Renal cortex interstitium (tissue), 11 donors: ENCODE results near the gene RNASEL. TPM values are rescaled to one million over a fixed set of nuclear protein-coding genes. Genes with fewer than 3 reads are reported as not detected.
A peak's percentile ranks its signal among the peaks of the same experiment; 100 is the strongest.
"Not testable (repeated sequence)": the region's sequence is repeated elsewhere in the genome, so short reads cannot be mapped to it uniquely, and the experiment has no call there.

ENCODE experiments used
- DNase-seq, 11 donors: peaks; one replicate each; pipeline ENCODE4 v3.0.0-alpha.2; 2013; ENCODE audit warnings: low read depth in 9 of 11, low spot score in 4 of 11; ENCODE audit errors: extremely low read depth in 1 of 11
- polyA plus RNA-seq, 3 donors: library from polyadenylated mRNA; unstranded; fragments of 120-200 nt; gene quantifications; one replicate each; pipeline ENCODE4 v1.2.1, GENCODE V29; 2013; ENCODE audit not compliant: insufficient read length in 3 of 3

RNASEL gene
- polyA plus RNA-seq, 3 donors: 8.0 to 14.2 (median 13.0) TPM

- peak in 1 of 11 donors; percentile 29 for DNase-seq
Observed at GRCh38 chr1:182575540-182576149, 13.4 kb downstream of the RNASEL start.

DNA sequence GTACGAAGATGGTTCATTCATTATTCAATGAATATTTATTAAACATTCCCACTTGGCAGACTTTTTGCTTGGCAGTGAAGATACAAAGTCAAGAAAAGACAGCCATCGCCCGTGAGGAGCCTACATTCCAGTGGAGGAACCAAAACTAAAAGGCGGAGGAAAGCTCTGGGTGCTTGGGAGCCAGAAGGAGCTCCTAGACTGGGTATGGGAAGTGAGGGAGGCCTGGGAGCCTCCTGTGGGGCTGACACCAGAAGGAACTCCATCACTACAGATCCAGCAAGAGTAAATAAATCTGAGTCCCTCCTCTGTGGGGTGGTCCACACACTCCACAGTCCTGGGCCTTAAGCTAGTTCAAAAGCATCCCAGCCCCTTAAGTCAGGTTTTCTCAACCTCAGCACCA lies 14.9 kb downstream of the RNASEL start:
- no peak for DNase-seq

DNA sequence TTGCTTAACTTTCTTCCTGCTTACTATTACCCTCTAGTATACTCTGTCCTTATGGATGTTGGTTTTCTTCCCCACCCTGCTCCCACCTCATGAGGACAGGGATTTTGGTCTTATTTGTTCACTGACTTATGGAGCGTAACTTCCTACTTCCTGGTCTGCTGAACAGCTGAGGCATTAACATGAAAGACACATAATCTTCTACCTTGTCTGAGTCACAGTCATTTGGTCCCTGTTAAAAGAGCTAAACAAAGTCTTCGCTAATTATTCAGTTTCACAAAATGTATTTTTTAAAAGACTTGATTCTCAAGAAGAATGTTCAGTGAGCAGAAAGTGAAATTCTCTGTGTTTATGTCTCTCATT lies 18.5 kb downstream of the RNASEL start:
- no peak for DNase-seq

- DNase-seq: no peak
Observed at GRCh38 chr1:182569939-182570610, 19.0 kb downstream of the RNASEL start.

GRCh38 chr1:182568647-182569284 lies 20.3 kb downstream of the RNASEL start:
- DNase-seq: no peak

DNA sequence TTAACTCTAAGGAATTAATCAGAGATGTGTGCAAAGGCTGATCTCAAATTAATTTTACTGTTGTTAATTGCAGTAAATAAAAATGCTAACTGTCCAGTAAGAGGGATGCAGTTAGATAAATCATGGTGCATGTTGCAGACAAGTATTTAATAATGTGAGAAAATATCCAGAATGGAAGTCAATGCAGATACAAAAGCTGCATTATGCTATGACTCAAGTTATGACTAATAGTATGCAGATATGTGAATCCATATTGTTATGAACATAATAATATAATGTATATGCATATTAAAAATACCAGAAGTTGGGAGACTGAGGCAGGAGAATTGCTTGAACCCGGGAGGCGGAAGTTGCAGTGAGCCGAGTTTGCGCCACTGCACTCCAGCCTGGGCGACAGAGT lies 21.4 kb downstream of the RNASEL start:
- no peak for DNase-seq

DNA sequence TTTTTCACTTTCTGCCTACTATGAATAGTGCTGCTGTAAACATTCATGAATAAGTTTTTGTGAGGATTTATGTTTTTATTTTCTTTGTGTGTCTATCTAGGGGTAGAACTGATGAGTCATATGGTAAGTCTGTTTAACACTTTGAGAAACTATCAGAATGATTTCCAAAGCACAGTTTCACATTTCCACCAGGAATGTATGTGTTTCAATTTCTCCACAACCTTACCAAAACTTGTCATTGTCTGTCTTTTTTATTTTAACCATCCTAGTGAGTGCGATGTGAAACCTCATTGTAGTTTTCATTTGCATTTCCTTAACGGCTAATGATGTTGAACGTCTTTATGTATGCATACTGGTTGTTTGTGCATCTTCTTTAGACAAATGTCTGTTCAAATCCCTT lies 23.5 kb downstream of the RNASEL start:
- DNase-seq: no peak

- no peak for DNase-seq
Observed at GRCh38 chr1:182564406-182565004, 24.6 kb downstream of the RNASEL start.

- no peak for DNase-seq
Observed at GRCh38 chr1:182563095-182563494, 26.0 kb downstream of the RNASEL start.

DNA sequence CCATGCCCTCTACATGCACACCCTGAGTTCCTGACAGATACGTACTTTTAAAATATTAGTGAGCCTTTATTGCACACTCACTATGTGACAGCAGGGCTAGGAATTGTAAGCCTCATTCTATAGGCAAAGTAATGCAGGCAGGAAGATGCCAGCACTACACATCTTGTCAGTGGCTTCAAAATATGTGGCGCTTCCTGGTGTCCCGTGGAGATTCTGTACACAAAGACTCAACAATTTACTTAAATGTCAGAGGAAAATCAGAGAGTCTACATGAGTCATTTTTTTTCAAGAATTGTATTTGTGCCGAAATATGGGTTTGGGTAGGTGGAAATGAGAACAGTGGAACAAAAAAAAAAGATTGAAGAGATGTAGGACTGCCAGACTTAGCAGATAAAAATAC lies 27.6 kb downstream of the RNASEL start:
- DNase-seq: no peak

DNA sequence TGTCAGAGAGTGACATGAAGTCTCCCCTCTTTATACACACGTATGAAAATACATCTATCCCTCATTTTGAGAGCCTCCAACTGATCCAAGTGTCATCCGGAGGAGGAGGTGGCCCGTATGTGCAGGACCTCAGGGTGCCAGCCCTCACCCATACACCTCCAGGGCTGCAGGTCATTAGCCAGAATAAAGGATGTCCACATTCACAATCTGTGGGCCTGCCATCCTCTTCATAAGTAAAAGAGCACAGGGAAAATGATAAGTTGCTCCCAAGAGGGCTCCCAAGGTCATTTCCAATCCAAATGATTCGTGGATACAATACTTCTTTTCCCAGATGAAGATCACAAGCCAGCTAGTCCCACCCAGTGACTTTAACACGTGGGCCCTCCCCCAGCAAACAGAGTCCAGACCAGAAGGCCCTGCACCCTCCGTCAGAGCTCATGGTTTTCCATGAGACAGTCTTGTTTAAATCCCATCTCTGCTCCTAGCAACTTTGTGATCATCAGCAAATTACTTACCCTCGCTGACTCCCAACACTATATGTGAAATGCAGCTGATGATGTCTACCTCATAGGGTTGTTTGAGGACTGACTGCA lies 28.6 kb downstream of the RNASEL start:
- no peak for DNase-seq

- no peak for DNase-seq
Observed at GRCh38 chr1:182556279-182556678, 32.8 kb downstream of the RNASEL start.

DNA sequence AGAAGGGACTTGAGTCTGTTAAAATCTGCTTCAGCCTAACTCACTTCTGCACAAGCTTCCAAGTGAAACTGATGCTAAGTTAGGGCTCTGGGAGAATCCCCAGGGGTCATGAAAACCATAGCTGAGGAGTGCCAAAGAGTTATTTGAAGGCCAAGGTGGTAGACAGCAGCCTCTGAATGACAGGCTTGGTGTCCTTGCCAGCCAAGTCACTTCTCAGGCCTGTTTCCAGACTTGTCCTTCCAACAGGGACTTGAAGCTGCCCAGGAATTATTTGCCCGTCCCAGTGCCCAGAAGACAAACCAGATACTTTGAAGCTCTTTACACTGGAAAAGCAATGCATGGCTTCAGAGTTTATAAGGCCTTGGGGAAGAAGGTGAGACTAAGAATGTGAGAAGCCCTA lies 33.6 kb downstream of the RNASEL start:
- DNase-seq: no peak

DNA sequence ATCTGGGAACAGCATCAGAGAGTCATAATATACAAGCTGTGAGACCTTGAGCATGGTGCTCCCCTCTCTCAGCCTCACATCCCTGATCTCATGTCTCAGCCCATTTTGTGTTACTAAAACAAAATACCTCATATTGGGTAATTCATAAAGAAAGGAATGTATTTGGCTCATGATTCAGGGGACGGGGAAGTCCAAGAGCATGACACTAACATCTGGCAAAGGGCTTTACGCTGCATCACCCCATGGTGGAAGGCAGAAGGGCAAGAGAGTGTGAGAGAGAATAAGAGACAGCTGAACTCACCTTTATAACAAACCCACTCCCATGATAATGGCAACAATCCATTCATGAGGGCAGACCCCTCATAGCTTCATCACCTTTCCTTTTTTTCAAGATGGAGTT lies 36.5 kb downstream of the RNASEL start:
- no peak for DNase-seq

DNA sequence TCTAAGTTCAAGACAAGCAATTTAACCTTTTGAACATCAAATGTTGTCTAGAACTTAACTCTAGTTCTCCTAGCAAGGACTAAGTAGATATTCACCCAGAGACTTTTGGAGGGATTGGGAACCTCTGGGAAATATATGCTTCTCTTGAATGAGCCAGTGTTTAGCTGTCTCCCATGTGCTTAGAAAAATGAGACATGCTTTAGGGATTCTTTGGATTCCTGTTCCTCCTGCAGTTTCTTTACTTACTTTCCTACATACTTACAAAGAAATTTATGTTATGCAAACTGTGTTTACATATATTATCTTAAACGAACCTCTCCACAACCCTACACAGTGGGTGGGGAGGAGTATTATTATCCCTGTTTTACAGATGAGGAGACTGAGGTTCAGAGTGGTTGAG lies 39.2 kb downstream of the RNASEL start:
- DNase-seq: no peak

GRCh38 chr1:182549346-182549745 lies 39.7 kb downstream of the RNASEL start:
- no peak for DNase-seq

GRCh38 chr1:182533896-182534295 lies 55.2 kb downstream of the RNASEL start:
- DNase-seq: no peak

DNA sequence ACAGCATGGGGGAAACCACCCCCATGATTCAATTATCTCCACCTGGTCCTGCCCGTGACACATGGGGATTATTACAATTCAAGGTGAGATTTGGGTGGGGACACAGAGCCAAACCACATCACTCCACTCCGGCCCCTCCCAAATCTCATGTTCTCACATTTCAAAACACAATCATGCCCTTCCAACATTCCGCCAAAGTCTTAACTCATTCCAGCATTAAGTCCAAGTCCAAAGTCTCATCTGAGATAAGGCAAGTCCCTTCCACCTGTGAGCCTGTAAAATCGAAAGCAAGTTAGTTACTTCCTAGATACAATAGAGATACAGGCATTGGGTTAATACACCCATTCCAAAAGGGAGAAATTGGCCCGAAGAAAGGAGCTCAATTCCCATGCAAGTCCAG lies 60.9 kb downstream of the RNASEL start:
- DNase-seq: not testable (repeated sequence)

DNA sequence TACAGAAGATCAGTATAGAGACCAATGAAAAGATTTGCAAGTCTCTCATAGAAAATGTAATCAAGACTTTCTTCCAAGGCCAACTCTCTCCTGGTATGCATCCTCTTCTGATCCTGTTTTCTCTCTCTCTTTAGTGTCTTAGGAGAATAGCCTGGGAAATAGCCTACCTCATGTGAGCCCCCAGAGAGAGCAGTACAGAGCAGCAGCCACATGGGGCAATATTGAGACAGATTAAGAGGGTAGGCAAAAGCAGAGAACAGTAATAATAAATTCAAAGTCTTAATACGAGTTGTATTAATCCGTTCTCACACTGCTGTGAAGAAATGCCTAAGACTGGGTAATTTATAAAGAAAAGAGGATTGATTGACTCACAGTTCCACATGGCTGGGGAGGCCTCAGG lies 61.4 kb downstream of the RNASEL start:
- no peak for DNase-seq

DNA sequence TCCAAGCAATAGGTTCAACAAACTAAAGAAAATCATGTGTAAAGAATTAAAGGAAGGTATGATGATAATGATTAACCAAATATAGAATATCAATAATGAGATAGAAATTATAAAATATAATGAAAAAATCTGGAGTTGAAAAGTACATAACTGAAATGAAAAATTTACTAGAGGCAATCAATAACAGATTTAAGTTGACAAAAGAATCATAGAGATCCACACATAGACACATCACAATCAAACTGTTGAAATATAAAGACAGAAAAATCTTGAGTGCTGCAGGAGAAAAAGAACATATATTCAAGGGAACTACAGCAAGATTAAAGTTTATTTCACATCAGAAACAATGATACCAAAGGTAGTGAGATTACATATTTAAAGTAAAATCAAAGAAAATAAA lies 63.7 kb downstream of the RNASEL start:
- DNase-seq: no peak
